ENCODE results near the gene EXOC1L.
"Not testable (repeated sequence)": the region's sequence is repeated elsewhere in the genome, so short reads cannot be mapped to it uniquely, and the experiment has no call there.

Gene EXOC1L

DNA sequence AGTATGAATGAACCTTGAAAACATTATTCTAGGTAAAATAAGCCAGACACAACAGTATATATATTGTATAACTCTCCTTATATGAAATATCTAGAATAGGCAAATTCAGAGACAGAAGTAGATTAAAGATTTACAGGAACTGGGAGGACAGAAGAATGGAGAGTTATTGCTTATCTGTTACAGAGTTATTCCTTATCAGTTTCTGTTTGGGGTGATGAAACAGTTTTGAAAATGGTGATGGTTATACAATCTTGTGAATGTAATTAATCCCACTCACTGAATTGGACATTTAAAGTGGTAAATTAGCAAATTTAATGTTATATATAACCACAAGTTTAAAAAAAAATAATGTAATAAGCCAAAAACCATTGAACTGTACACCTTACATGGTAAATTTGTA, 19.4 kb downstream of the EXOC1L start:
- no peak for DNase-seq

DNA sequence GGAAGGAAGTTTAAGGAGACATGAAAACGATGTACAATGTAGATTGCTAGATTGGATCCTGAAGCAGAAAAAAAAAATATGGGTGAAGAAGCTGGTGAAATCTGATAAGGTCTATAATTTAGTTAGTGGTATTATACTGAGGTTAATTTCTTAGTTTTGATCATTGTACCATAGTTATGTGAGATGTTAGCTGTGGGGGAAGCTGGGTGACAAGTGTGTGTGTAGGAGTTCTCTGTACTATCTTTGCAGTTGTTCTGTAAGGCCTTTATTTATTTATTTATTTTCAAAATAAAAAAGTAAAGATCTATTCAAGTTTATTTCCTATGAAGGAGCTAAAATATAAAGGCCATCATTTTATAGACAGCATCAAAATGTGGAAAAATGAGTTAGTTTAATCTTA, 21.4 kb downstream of the EXOC1L start:
- no peak for DNase-seq

DNA sequence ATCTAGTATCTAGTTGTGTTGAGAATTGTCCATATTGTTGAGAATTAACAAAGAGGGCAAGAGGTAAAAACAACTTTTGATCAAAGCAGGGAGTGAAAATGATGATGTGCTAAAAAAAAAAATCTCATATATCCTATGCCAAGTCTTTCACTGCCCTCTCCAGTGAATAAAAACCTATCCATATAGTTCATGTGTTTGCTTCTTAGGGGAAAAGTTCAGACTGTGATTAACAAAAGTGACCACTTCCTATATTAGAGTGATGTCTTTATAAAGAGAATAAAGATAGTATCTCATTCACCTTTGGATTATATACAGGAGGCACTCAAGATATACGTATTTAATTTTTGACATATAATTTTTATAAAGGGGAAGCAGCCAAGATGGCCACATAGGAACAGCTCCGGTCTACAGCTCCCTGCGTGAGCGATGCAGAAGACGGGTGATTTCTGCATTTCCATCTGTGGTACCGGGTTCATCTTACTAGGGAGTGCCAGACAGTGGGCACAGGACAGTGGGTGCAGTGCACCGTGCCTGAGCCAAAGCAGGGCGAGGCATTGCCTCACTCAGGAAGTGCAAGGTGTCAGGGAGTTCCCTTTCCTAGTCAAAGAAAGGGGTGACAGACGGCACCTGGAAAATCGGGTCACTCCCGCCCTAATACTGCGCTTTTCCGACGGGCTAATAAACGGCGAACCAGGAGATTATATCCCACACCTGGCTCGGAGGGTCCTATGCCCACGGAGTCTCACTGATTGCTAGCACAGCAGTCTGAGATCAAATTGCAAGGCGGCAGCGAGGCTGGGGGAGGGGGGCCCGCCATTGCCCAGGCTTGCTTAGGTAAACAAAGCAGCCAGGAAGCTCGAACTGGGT, 22.0 kb downstream of the EXOC1L start:
- DNase-seq = not testable (repeated sequence)

DNA sequence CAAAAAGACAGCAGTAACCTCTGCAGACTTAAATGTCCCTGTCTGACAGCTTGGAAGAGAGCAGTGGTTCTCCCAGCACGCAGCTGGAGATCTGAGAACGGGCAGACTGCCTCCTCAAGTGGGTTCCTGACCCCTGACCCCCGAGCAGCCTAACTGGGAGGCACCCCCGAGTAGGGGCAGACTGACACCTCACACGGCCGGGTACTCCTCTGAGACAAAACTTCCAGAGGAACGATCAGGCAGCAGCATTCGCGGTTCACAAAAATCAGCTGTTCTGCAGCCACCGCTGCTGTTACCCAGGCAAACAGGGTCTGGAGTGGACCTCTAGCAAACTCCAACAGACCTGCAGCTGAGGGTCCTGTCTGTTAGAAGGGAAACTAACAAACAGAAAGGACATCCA, 22.7 kb downstream of the EXOC1L start:
- not testable (repeated sequence) for DNase-seq

DNA sequence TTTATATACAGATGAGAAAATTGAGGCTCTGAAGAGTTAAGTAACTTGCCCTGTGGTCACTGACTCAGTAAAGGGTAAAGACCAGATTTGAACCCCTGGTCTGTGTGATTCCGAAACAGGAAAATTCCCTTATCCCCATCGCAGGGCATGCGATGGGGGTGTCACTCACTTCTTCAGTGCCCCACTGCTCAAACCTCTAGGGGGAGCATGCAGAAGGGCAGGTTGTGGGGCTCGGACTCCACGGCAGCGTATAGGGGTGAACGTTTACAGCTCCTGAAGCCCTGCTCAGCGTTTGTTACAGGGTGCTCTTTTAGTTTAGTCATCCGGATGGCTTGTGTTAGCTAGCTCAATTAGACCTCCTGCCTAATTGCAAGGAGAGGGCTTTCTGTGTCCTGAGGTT, 30.1 kb downstream of the EXOC1L start:
- no peak for DNase-seq

DNA sequence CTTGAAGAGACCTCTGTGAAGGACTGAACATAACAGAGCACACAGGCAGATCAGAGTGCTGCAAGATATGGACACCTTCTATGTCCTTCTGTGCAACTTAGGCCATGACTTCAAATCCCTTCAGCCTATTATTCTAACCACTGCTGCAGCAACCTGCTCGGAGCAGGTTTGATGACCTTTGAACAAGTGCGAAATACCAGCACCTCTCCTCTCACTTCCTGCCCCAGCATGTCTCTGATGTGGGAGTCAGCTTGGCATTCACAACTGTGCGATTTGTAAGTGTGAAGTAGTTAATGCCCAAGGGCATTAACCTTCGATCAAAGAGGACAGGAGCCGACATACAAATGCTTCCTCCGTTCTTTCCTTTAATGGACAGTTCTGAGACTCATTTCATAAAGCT, 32.3 kb downstream of the EXOC1L start:
- DNase-seq = no peak

DNA sequence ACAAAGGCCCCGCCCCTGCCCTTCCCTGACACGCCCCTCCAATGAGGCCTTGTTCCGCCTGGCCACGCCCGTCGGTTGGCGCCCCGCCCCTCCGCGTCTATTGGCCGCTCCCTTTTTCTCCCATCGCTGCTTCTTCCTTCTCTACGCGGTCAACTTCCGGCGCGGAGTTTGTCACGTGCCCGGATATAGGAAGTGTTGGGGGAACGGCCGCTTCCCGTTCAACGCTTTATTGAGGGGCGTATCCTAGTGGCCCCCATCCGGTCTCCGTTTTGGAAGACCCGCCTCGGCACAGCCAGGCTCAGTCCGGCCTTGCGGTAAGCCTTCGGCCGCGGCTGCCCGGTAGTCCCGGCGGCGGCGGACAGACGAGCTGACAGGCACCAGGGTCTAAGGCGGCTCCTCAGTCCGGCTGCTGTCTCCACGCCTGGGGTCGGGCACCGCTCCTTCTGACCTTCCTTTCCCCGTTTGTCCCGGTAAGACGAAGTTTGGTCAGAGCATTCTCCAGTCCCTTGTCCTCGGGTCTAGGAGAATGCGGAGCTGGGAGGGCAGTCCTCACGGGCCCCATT, 34.0 kb downstream of the EXOC1L start, which contains the start of gene EXOC1:
EXOC1 (plus strand) TSS at position 165 of the 563 bp plus-strand sequence. CDS start 4,676 bp downstream, outside the sequence.
- peak; percentile 99 for DNase-seq

DNA sequence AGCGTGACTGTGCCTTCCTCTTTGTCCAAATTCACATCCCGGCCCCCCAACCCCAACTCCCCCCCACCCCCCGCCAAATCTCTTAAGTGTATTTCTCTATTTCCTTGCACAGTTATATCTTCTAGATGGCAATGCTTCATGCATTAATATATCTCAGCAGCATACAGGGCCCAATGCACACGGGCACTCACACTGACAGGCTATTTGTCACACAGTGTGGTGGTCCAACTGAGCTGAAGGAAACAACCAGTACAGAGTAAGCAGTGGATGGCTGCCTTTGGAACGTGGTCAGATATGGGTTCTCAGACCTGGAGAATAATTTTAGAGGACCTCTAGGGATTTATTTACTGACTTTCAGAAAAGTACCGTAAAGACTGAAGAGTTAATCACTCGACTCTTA, 34.5 kb downstream of the EXOC1L start:
- peak; percentile 37 for DNase-seq

DNA sequence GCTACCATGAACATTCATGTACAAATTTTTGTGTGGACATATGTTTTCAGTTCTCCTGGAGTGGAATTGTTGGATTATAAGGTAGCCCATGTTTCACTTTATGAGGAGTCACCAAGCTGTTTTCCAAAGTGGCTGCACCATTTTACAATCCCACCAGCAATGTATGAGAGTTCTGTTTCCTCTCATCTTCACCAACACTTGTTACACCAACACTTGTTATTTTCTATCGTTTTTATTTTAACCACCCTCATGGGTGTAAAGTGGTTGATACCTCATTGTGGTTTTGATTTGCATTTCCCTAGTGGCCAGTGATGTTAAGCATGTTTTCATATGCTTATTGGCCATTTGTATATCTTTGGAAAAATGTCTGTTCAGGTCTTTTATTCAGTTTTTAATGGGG, 38.0 kb downstream of the EXOC1L start:
- DNase-seq = no peak

DNA sequence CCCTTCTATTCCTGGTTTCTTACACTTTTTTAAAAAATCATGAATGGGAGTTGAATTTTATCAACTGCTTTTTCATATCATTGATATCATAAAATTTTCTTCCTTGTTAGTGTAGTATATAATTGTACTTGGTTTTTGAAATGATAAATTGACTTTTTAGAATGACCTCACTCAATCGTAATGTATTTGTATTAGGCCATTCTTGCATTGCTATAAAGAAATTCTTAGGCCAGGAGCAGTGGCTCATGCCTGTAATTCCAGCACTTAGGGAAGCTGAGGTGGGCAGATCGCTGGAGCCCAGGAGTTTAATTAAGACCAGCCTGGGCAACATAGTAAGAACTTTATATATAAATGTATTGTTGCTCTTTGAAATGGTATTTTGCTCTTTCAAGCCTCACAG, 40.1 kb downstream of the EXOC1L start:
- DNase-seq = no peak

DNA sequence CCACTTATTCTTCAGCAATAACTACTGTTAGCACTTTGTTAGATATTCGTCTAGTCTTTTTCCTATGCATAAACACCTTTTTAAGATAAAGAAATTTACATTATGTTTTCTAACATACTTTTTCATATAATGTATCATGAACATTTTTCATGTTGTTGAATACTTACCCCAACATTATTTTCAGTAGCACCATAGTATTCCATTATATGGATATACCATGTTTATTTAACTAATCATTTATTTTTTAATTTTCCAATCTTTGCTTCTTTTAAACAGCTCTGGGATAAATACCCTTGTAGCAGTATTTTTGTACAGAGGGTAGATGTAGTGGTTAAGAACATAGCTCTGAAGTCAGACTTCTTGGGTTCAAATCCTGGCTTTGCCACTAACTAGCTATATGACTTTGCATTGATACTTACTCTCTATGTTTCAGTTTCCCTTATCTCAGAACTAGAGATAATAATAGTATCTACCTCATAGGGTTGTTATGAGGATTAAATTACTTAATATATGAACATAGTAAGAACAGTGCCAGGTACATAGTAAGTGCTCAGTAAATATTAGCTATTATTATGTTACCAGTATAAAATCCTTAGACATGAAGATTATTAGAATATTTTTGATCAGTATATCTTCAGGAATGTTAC, 45.1 kb downstream of the EXOC1L start:
- no peak for DNase-seq

DNA sequence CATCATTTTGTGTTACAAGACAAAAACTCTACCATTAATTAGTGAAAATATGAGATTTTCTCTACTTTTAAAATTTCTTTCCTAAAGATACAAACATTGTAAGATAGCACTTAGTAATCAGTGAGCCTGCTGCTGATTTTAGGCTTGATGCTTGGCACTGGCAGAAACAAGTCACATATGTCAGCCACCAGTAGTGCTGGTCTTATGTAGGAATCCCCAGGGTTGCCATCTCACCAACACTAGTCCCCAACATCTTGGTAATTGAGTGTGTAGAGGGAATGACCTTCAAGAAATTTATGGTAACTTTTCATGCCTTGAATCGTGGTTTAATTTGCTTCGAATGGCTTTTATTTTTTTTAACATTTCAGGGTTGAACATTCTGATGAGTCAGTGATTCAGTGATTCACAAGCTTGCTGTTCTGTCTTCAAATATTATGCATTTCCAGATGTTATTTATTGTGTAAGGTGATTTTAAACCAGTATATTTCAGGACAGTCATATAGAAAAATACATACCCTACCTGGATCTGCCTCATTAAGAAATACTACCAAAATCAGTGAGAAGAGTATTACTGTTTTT, 45.7 kb downstream of the EXOC1L start:
- DNase-seq = no peak

DNA sequence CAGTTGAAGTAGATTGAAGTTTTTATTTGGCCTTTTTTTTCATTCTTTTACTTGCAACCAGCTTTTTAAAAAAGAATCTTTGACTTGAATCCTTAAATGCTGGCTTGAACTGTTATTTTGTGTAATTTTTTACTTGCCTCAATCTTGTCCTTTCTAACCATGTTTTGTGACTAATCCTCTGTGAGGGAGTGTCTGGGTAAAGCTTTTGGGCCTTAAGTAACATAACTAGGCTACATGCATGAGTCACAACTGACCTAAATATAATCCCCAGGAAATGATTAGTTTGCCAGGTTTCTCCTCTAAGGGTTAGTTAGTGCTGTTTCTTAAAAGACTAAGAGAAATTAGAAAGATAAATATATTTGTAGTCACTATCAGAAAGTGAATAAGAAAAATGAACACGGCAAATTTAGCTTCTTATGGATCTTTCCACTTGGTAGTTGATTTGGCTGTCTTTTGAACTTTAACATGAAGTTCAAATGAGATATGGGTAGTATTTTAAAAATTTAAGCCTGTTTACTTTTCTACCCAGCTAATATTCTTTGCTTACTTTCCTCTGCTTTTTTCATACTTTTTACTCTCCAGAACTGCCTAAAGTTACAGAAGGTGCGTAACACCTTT, 46.8 kb downstream of the EXOC1L start:
- peak; percentile 56 for DNase-seq

DNA sequence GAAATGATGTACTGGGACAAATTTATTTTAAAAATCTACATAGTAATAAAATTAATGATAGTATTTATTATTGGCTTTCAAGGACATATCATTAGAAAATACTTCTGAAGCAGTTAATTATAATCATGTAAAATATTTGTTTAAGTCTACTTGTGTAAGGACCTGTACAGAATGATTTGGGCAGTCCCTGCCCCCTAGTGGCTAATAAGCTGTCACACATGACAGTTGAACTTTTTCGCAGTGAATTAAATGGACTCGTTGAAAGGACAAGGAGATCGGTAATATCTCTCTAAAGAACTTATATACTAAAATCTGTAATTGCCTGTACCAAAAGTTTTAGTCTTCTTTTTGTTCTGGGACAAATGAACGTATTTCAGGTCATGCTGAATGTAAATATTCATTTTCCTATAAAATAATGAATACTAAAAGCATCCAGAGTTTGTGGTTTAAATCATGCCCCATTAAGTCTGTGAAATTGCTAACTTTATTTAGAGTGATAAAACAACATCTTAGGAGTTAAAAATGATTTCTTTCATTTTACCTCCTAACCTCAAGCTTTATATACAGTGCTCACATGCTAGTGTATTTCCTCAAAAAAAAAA, 47.5 kb downstream of the EXOC1L start:
- DNase-seq = peak; percentile 88

DNA sequence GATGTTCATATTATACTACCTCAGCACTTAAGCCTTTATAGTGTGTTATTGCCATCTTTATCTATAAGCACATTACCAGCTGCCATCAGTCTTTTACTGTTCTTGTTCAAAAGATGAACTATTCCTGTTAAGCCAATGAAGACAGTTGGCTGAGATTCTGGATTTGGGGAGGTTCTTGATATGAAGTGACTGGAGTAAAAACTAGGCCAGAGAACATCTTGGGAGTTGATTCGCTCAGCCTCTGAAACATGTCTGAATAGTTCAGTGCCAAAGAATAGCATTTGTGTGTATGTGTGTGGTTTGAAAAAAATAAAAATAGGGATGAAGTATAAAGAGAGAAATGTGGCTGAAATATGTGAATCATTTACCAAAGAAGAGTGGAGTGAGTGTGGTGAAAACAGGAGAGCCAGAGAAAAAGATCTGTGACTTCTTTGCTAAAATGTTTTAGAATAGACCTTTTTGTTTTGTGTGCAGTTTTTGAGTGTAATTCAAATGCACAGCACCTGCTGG, 49.0 kb downstream of the EXOC1L start:
- no peak for DNase-seq

DNA sequence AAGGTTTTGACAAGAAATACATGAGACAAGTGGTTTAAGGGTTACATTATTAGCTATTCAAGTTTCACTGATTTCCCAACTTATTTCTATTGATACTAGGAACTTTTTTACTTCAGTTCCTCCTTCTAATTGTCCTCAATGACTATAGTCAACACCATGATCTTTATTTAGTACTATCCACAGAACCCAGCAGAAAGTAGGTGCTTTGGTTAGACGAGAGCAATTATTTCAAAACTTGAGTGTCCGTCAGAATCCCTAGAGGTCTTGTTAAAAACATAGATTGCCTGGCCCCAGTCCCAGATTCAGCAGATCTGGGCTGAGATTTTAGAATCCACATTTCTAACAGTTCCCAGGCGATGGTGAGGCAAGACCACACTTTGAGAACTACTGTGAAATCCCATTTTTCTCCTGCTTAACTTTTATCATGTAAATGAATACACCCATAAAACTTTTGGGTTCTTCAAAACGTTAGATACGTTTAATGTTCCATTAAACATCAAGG, 51.8 kb downstream of the EXOC1L start:
- no peak for DNase-seq

DNA sequence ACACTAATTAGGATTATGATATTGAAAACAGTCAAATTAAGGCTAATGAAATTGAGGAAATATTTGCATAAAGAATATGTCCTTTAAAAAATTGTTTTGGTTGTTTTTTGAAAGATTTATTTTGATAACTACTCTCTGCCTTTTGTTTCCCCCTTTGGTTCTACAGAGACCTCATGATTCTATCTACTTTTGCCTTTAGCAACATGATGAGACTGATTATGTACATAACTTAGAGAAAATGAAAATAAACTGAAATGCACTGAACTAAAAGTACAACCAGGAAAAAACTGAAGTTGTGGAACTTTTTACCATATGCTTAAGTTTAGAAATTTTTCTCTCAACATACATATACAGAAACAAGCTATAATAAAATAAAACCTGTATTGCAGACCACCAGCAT, 55.2 kb downstream of the EXOC1L start:
- DNase-seq = no peak

DNA sequence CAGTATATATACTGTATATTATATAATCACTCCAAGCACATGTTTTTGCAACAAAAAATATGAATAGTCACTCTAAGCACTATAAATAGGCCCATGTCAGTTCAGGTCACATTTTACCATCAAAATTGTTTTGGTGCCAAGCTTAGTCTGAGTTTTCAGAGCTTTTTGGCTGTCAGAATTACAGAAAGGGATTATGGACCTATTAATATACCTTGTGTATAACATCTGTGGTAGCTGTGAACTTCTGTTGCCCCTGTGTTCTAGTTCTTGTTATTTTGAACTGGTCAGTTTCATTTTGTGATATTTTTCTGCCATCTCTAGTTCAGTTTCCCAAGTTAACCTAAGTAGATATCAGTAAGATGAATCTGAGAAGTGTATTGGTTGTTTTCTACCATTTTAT, 56.8 kb downstream of the EXOC1L start:
- no peak for DNase-seq

DNA sequence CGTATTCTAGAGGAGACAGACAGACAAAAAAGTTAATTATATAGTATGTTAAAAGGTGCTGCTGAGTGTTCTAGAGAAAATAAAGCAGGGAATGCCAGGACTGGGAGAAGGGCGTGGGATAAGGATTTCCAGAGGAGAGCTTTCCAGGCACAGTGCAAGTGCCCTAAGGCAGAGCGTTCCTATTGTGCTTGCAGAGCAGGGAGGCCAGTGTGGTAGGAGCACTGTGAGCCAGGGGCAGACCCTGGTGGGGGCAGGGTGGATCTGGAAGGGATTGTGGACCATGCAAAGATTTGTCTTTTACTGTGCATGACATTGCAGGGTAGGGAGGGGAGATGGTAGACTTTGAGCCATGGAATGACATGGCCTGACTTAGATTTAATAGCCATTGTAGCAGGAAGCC, 59.6 kb downstream of the EXOC1L start:
- DNase-seq = no peak

DNA sequence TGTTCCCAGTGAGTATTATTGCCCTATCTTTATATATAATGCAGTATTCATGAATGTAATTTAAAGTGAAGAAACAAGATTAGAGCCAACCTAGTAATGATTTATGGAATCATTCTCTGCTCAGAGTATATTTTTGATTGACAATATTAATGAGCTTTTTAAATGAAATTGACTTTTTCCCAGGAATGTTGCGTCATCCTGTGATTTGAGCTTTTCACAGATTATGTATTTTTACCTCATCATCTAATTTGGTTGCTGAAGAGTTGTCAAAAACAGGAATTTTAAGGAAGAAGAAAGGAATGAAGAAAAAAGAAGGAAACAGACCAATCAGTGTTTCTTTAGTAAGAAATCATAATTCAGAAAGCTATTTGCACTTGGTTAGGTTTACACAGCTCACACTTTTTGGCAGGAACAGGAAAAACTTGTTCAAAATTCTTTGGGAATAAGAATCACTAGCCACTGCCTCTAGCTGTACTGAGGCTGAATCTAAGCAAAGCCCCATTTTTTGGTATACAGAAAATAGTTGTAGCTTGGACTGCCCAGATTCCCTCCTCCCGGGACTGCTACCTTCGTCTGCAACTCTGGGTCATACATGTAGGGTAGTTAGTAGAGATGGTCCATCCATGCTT, 61.2 kb downstream of the EXOC1L start:
- DNase-seq = no peak

DNA sequence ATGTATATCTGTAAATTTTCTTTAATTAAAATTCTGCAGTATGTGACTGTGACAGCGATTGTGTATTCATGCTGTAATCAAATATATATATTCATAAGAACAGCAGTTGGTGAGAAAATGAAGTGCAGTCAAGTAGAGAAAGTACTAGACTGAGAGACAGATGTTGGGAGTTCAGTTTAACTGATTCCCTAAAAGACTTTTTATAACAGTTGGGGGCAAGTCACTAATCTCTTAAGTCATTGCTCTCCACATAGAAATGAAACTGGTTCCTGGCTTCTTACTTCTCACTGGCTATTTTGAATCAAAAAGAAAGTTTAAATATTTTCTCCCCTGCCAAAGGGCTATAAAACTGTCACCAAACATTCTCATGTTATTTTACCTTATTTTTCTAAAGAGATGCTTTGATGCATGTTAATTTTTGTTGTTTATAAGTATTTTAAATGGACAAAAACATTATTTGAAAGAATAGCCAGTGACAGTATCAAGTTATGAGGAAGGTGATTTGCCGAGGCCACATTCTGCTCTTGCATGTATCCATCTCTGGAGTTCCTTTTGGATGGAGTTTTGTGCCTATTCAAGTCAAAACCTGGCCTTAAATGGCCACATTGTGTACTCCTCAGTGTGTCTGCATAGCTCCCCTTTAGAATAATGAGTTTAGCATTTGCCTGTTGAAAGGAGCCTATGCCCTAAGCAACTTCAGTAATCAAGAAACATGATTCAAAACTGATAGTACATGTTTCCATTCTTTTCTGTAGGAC, 64.7 kb downstream of the EXOC1L start:
- DNase-seq = peak; percentile 17
